ENCODE results near the gene NKAIN2.

DNA sequence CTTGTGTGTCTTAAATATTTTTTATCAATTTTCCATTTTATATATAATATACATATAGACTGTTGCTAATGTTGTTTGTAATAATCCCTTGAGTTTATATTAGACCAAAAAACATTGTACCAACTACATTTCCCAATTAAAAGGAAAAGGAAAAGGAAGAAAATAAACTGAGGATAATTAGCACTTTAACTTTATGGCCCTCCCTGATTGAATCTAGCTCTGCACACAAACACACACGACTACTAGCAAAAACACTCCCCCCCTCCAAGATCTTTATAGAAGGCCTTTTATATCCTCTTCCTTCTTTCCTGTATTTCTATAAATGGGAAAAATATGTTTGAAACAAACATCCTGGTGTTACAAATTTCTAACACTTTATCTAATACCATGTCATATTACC is 276.8 kb downstream of the NKAIN2 start:
- TF ChIP-seq MAZ (CRISPR knock-in tag; conservative IDR thresholded peaks at IDR 0.05 in 1 of 2, IDR thresholded peaks at IDR 0.05 in 1 of 2), result no peak
- no peak for TF ChIP-seq SNIP1 (IDR thresholded peaks at IDR 0.05; ENCODE audit: low read depth)
- no peak for TF ChIP-seq NR2C2 (CRISPR knock-in tag; IDR thresholded peaks at IDR 0.05)
- no peak for TF ChIP-seq NR2C2 (tag; IDR thresholded peaks at IDR 0.05)
- TF ChIP-seq, protein P1, sequence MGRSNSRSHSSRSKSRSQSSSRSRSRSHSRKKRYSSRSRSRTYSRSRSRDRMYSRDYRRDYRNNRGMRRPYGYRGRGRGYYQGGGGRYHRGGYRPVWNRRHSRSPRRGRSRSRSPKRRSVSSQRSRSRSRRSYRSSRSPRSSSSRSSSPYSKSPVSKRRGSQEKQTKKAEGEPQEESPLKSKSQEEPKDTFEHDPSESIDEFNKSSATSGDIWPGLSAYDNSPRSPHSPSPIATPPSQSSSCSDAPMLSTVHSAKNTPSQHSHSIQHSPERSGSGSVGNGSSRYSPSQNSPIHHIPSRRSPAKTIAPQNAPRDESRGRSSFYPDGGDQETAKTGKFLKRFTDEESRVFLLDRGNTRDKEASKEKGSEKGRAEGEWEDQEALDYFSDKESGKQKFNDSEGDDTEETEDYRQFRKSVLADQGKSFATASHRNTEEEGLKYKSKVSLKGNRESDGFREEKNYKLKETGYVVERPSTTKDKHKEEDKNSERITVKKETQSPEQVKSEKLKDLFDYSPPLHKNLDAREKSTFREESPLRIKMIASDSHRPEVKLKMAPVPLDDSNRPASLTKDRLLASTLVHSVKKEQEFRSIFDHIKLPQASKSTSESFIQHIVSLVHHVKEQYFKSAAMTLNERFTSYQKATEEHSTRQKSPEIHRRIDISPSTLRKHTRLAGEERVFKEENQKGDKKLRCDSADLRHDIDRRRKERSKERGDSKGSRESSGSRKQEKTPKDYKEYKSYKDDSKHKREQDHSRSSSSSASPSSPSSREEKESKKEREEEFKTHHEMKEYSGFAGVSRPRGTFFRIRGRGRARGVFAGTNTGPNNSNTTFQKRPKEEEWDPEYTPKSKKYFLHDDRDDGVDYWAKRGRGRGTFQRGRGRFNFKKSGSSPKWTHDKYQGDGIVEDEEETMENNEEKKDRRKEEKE (IDR thresholded peaks at IDR 0.05; ENCODE audit: borderline replicate concordance in 1 of 2, control insufficient read depth in 1 of 2, low read depth in 2 of 2, low read length in 1 of 2), result no peak
- TF ChIP-seq, protein P2, sequence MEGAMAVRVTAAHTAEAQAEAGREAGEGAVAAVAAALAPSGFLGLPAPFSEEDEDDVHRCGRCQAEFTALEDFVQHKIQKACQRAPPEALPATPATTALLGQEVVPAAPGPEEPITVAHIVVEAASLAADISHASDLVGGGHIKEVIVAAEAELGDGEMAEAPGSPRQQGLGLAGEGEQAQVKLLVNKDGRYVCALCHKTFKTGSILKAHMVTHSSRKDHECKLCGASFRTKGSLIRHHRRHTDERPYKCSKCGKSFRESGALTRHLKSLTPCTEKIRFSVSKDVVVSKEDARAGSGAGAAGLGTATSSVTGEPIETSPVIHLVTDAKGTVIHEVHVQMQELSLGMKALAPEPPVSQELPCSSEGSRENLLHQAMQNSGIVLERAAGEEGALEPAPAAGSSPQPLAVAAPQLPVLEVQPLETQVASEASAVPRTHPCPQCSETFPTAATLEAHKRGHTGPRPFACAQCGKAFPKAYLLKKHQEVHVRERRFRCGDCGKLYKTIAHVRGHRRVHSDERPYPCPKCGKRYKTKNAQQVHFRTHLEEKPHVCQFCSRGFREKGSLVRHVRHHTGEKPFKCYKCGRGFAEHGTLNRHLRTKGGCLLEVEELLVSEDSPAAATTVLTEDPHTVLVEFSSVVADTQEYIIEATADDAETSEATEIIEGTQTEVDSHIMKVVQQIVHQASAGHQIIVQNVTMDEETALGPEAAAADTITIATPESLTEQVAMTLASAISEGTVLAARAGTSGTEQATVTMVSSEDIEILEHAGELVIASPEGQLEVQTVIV (CRISPR knock-in tag; IDR thresholded peaks at IDR 0.05; ENCODE audit: borderline replicate concordance), result no peak
- no peak for TF ChIP-seq EZH2 (IDR thresholded peaks at IDR 0.05; ENCODE audit: borderline replicate concordance, low read depth, low read length)
- TF ChIP-seq, protein P3, sequence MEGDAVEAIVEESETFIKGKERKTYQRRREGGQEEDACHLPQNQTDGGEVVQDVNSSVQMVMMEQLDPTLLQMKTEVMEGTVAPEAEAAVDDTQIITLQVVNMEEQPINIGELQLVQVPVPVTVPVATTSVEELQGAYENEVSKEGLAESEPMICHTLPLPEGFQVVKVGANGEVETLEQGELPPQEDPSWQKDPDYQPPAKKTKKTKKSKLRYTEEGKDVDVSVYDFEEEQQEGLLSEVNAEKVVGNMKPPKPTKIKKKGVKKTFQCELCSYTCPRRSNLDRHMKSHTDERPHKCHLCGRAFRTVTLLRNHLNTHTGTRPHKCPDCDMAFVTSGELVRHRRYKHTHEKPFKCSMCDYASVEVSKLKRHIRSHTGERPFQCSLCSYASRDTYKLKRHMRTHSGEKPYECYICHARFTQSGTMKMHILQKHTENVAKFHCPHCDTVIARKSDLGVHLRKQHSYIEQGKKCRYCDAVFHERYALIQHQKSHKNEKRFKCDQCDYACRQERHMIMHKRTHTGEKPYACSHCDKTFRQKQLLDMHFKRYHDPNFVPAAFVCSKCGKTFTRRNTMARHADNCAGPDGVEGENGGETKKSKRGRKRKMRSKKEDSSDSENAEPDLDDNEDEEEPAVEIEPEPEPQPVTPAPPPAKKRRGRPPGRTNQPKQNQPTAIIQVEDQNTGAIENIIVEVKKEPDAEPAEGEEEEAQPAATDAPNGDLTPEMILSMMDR (IDR thresholded peaks at IDR 0.05 in 2 of 3, conservative IDR thresholded peaks at IDR 0.05 in 1 of 3; ENCODE audit: insufficient read depth in 2 of 3, low read depth in 1 of 3, low read length in 3 of 3), result no peak
- TF ChIP-seq EP300 (IDR thresholded peaks at IDR 0.05; ENCODE audit: low read length), result no peak
- TF ChIP-seq SRF (CRISPR knock-in tag; IDR thresholded peaks at IDR 0.05), result no peak
